HUES48 (cell line): ENCODE data around the gene SLC7A1.

Experiments
- H3K27ac ChIP-seq: one replicate; pipeline ENCODE4 v1.7.0; 2013; ENCODE audit warnings: low read depth, low read length, inconsistent platforms
- H3K27me3 ChIP-seq: 2 replicates; pipeline ENCODE4 v1.6.1; 2013; ENCODE audit warnings: mild to moderate bottlenecking, low read length; ENCODE audit not compliant: control insufficient read depth, insufficient read depth
- H3K36me3 ChIP-seq: 2 replicates; pipeline ENCODE4 v1.6.1; 2013; ENCODE audit warnings: low read length; ENCODE audit not compliant: control insufficient read depth, insufficient read depth
- H3K4me1 ChIP-seq: 2 replicates; pipeline ENCODE4 v1.6.1; 2013; ENCODE audit warnings: mild to moderate bottlenecking, low read length; ENCODE audit not compliant: control insufficient read depth, insufficient read depth
- H3K4me3 ChIP-seq: 2 replicates; pipeline ENCODE4 v1.5.1; 2013; ENCODE audit warnings: mild to moderate bottlenecking, low read depth, low read length
- H3K9ac ChIP-seq: 2 replicates; pipeline ENCODE4 v1.6.1; 2013; ENCODE audit warnings: mild to moderate bottlenecking, low read depth, low read length, moderate library complexity
- H3K9me3 ChIP-seq: 2 replicates; pipeline ENCODE4 v1.6.1; 2013; ENCODE audit warnings: low read length; ENCODE audit not compliant: control insufficient read depth, insufficient read depth

Gene SLC7A1

GRCh38 chr13:29530901-29531300 lies 64.6 kb downstream of the SLC7A1 start:
- Histone ChIP-seq H3K27me3 (no peaks in the 10 kb centered on the region), H3K4me1 (no peaks in the 10 kb centered on the region), H3K36me3 (peaks cover 97% of the 10 kb centered on the region), H3K9me3 (no peaks in the 10 kb centered on the region), H3K9ac (no peak overlapping the region), H3K4me3 (no peak overlapping the region), H3K27ac (no peak overlapping the region)

GRCh38 chr13:29529754-29530153 lies 65.7 kb downstream of the SLC7A1 start:
- H3K4me3 ChIP-seq = no peak overlapping the region
- H3K9ac ChIP-seq = no peak overlapping the region
- H3K27me3 ChIP-seq = no peaks in the 10 kb centered on the region
- no peaks in the 10 kb centered on the region for H3K9me3 ChIP-seq
- H3K4me1 ChIP-seq = no peaks in the 10 kb centered on the region
- H3K36me3 ChIP-seq = peaks cover 90% of the 10 kb centered on the region
- H3K27ac ChIP-seq = no peak overlapping the region

- no peaks in the 10 kb centered on the region for H3K9me3 ChIP-seq
- H3K36me3 ChIP-seq = peaks cover 90% of the 10 kb centered on the region
These were observed 67.6 kb downstream of the SLC7A1 start for GRCh38 chr13:29527916-29528315.

GRCh38 chr13:29527511-29527910 lies 68.0 kb downstream of the SLC7A1 start:
- Histone ChIP-seq H3K27me3 (no peaks in the 10 kb centered on the region), H3K9me3 (no peaks in the 10 kb centered on the region), H3K4me3 (no peak overlapping the region), H3K4me1 (no peaks in the 10 kb centered on the region), H3K27ac (no peak overlapping the region), H3K36me3 (peaks cover 89% of the 10 kb centered on the region), H3K9ac (no peak overlapping the region)

More at GRCh38 chr13:29527916-29528315, 67.6 kb downstream of the SLC7A1 start:
- Histone ChIP-seq H3K4me3 (no peak overlapping the region), H3K27ac (no peak overlapping the region), H3K27me3 (no peaks in the 10 kb centered on the region), H3K4me1 (no peaks in the 10 kb centered on the region), H3K9ac (no peak overlapping the region)

- H3K4me3 ChIP-seq = no peak overlapping the region
- no peaks in the 10 kb centered on the region for H3K27me3 ChIP-seq
- H3K9me3 ChIP-seq = no peaks in the 10 kb centered on the region
- H3K36me3 ChIP-seq = peaks cover 87% of the 10 kb centered on the region
- no peak overlapping the region for H3K9ac ChIP-seq
- H3K4me1 ChIP-seq = no peaks in the 10 kb centered on the region
- H3K27ac ChIP-seq = no peak overlapping the region
These were observed 68.7 kb downstream of the SLC7A1 start for GRCh38 chr13:29526741-29527140.

GRCh38 chr13:29525757-29526156 lies 69.7 kb downstream of the SLC7A1 start:
- H3K27ac ChIP-seq = no peak overlapping the region
- H3K9ac ChIP-seq = no peak overlapping the region
- H3K36me3 ChIP-seq = peaks cover 88% of the 10 kb centered on the region
- H3K4me1 ChIP-seq = no peaks in the 10 kb centered on the region
- H3K27me3 ChIP-seq = no peaks in the 10 kb centered on the region
- no peaks in the 10 kb centered on the region for H3K9me3 ChIP-seq
- H3K4me3 ChIP-seq = no peak overlapping the region

GRCh38 chr13:29524641-29525040 lies 70.8 kb downstream of the SLC7A1 start:
- H3K9ac ChIP-seq = no peak overlapping the region
- no peaks in the 10 kb centered on the region for H3K27me3 ChIP-seq
- H3K36me3 ChIP-seq = peaks cover 88% of the 10 kb centered on the region
- no peaks in the 10 kb centered on the region for H3K4me1 ChIP-seq
- H3K9me3 ChIP-seq = no peaks in the 10 kb centered on the region
- no peak overlapping the region for H3K27ac ChIP-seq
- no peak overlapping the region for H3K4me3 ChIP-seq

- Histone ChIP-seq H3K9me3 (no peaks in the 10 kb centered on the region), H3K36me3 (peaks cover 88% of the 10 kb centered on the region), H3K27me3 (no peaks in the 10 kb centered on the region), H3K27ac (no peak overlapping the region), H3K4me3 (no peak overlapping the region), H3K9ac (no peak overlapping the region), H3K4me1 (no peaks in the 10 kb centered on the region)
These were observed 71.3 kb downstream of the SLC7A1 start for GRCh38 chr13:29524176-29524575.

GRCh38 chr13:29523199-29523961 lies 72.1 kb downstream of the SLC7A1 start:
- H3K9me3 ChIP-seq = no peaks in the 10 kb centered on the region
- H3K9ac ChIP-seq = no peak overlapping the region
- no peaks in the 10 kb centered on the region for H3K27me3 ChIP-seq
- no peak overlapping the region for H3K4me3 ChIP-seq
- no peak overlapping the region for H3K27ac ChIP-seq
- no peaks in the 10 kb centered on the region for H3K4me1 ChIP-seq
- peaks cover 88% of the 10 kb centered on the region for H3K36me3 ChIP-seq

GRCh38 chr13:29522044-29522685 lies 73.3 kb downstream of the SLC7A1 start:
- no peak overlapping the region for H3K27ac ChIP-seq
- H3K36me3 ChIP-seq = peaks cover 88% of the 10 kb centered on the region
- no peak overlapping the region for H3K4me3 ChIP-seq
- H3K9ac ChIP-seq = no peak overlapping the region
- H3K4me1 ChIP-seq = no peaks in the 10 kb centered on the region
- no peaks in the 10 kb centered on the region for H3K9me3 ChIP-seq
- no peaks in the 10 kb centered on the region for H3K27me3 ChIP-seq

- no peaks in the 10 kb centered on the region for H3K9me3 ChIP-seq
- H3K4me3 ChIP-seq = no peak overlapping the region
- no peak overlapping the region for H3K27ac ChIP-seq
- H3K9ac ChIP-seq = no peak overlapping the region
- no peaks in the 10 kb centered on the region for H3K4me1 ChIP-seq
- peaks cover 89% of the 10 kb centered on the region for H3K36me3 ChIP-seq
- H3K27me3 ChIP-seq = no peaks in the 10 kb centered on the region
These were observed 74.2 kb downstream of the SLC7A1 start for GRCh38 chr13:29521336-29521735.
